GM12875 (cell line): ENCODE data around the gene ODF2.
"Not testable (repeated sequence)": the region's sequence is repeated elsewhere in the genome, so short reads cannot be mapped to it uniquely, and the experiment has no call there.

Experiments
- H3K4me3 ChIP-seq: one replicate; pipeline ENCODE4 v1.5.1; 2011; ENCODE audit warnings: low read depth, low read length, control low read depth
- CTCF ChIP-seq: IDR thresholded peaks from 2 replicates; pipeline ENCODE4 v1.5.1; 2011; ENCODE audit warnings: low read depth, mild to moderate bottlenecking, control low read depth, inconsistent platforms, low read length, moderate library complexity, borderline replicate concordance; ENCODE audit not compliant: insufficient read depth

The ODF2 gene

GRCh38 chr9:128439273-128439672, 16.5 kb upstream of the ODF2 start:
- no peak for TF ChIP-seq CTCF
- no peak overlapping the region for H3K4me3 ChIP-seq

GRCh38 chr9:128442150-128442549, 13.7 kb upstream of the ODF2 start:
- TF ChIP-seq CTCF = no peak

GRCh38 chr9:128446505-128446904, 9.3 kb upstream of the ODF2 start:
- H3K4me3 ChIP-seq = not testable (repeated sequence)

More at GRCh38 chr9:128442150-128442549, 13.7 kb upstream of the ODF2 start:
- no peak overlapping the region for H3K4me3 ChIP-seq

- no peak overlapping the region for H3K4me3 ChIP-seq
- no peak for TF ChIP-seq CTCF
Observed at GRCh38 chr9:128448746-128449145, 7.1 kb upstream of the ODF2 start.

- H3K4me3 ChIP-seq = no peak overlapping the region
- TF ChIP-seq CTCF = no peak
Observed at GRCh38 chr9:128454991-128455390, 815 bp upstream of the ODF2 start.

GRCh38 chr9:128456613-128457061, 831 bp downstream of the ODF2 start:
- peak overlapping the region; percentile 91 for H3K4me3 ChIP-seq
- no peak for TF ChIP-seq CTCF

GRCh38 chr9:128457207-128457606, 1.4 kb downstream of the ODF2 start:
- no peak for TF ChIP-seq CTCF
- peak overlapping the region; percentile 91 for H3K4me3 ChIP-seq

GRCh38 chr9:128459011-128459410, 3.2 kb downstream of the ODF2 start:
- no peak overlapping the region for H3K4me3 ChIP-seq
- no peak for TF ChIP-seq CTCF
